OCI-LY3 (cell line): ENCODE results near the gene RAD51B.

Experiments
- CTCF ChIP-seq: fragments of 200-600, 300-600 bp; sonication (generic); IDR thresholded peaks from 2 replicates; pipeline ENCODE4 v1.5.1; 2014; ENCODE audit warnings: antibody characterized with exemption, low read length, low read depth
- EZH2phosphoT487 ChIP-seq: fragments of 200-600 bp; shearing (Covaris generic); IDR thresholded peaks from 2 replicates; pipeline ENCODE4 v1.6.1; 2018; ENCODE audit warnings: antibody characterized with exemption, mixed run types, low read depth

DNA sequence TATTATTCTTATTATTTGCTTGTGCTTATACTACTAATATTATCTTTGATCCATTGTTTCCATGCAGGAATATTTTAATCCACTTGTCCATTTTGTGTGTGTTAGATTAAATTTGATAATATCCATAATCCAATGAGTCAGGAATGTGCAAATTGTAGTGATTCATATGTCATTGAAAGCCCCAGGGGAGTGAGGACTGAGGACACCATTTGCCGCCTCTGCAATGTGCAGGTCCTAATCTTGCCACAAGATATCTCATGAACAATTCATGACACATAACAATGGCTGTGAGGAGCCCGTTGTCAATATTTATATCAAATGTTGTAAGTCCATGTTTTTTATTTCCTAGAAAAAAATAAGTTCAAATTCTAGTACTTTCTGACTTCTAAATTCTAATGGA is 722.8 kb downstream of the RAD51B start:
- TF ChIP-seq CTCF: no peak
- TF ChIP-seq EZH2phosphoT487: no peak
